Natural killer cell (primary cell): ENCODE results near the gene CTNNA2. TPM values are rescaled to one million over a fixed set of nuclear protein-coding genes. Genes with fewer than 3 reads are reported as not detected.

Source experiments
- ATAC-seq, 3 donors: fragments of 150-1000 bp in 2 of 3; fragments of 200-7000 bp in 1 of 3; cut with Tn5 transposase; 1 replicate in 1 of 3; 2 replicates in 2 of 3; pipeline ENCODE4 v1.10.0; 2021; ENCODE audit warnings: mild to moderate bottlenecking in 2 of 3, moderate library complexity in 2 of 3
- DNase-seq, 2 donors: peaks; one replicate each; pipeline versions ENCODE4 v3.0.0 to v3.0.0-alpha.2; 2013 to 2021; ENCODE audit warnings: mixed read lengths in 1 of 2
- H3K27ac ChIP-seq: one replicate; pipeline ENCODE4 v1.5.1; 2013; ENCODE audit warnings: mild to moderate bottlenecking, low read length
- H3K27me3 ChIP-seq: one replicate; pipeline ENCODE4 v1.6.1; 2013; ENCODE audit warnings: low read length; ENCODE audit not compliant: control insufficient read depth, insufficient read depth
- H3K36me3 ChIP-seq: one replicate; pipeline ENCODE4 v1.6.1; 2013; ENCODE audit warnings: low read length; ENCODE audit not compliant: control insufficient read depth, insufficient read depth
- H3K4me1 ChIP-seq: one replicate; pipeline ENCODE4 v1.6.1; 2013; ENCODE audit warnings: low read length; ENCODE audit not compliant: control insufficient read depth, insufficient read depth
- H3K4me3 ChIP-seq: one replicate; pipeline ENCODE4 v1.5.1; 2013; ENCODE audit warnings: low read length
- H3K9me3 ChIP-seq: one replicate; pipeline ENCODE4 v1.6.1; 2013; ENCODE audit warnings: low read length; ENCODE audit not compliant: control insufficient read depth, insufficient read depth
- H3K27ac Mint-ChIP-seq, 2 donors: one replicate each; pipeline ENCODE4 v1.8.0; 2022; ENCODE audit warnings: mild to moderate bottlenecking in 2 of 2, mixed read lengths in 2 of 2, moderate library complexity in 1 of 2
- H3K27me3 Mint-ChIP-seq, 2 donors: one replicate each; pipeline ENCODE4 v1.8.0; 2022; ENCODE audit warnings: low read depth in 2 of 2, mixed read lengths in 2 of 2
- H3K36me3 Mint-ChIP-seq: one replicate; pipeline ENCODE4 v1.8.0; 2022; ENCODE audit warnings: mixed read lengths
- H3K4me1 Mint-ChIP-seq, 2 donors: one replicate each; pipeline ENCODE4 v1.8.0; 2022; ENCODE audit warnings: mixed read lengths in 2 of 2
- H3K4me3 Mint-ChIP-seq: one replicate; pipeline ENCODE4 v1.8.0; 2022; ENCODE audit warnings: mild to moderate bottlenecking, moderate library complexity, mixed read lengths
- H3K9me3 Mint-ChIP-seq, 2 donors: one replicate each; pipeline ENCODE4 v1.8.0; 2022; ENCODE audit warnings: mixed read lengths in 2 of 2
- WGBS: methylation state at CpG from one replicate; pipeline ENCODE4 v1.1.7; 2013; ENCODE audit warnings: missing lambda C conversion rate; ENCODE audit not compliant: insufficient coverage; 5-methylcytosine and 5-hydroxymethylcytosine counted together
- intact Hi-C: fragments of 100-400 bp; cut with micrococcal nuclease; formaldehyde crosslinking; loops from one replicate; pipeline ENCODE4 v1.14.2; 2022
- total RNA-seq, 4 donors: library from RNA; stranded (reverse); fragments of 120-200 nt in 1 of 4; gene quantifications; one replicate each; pipeline versions ENCODE4 v1.2.3 to v1.2.4, GENCODE V29; 2013 to 2022
- TF ChIP-seq, protein P1 (sequence below): fragments of 200-600 bp; IDR thresholded peaks from one replicate; pipeline ENCODE4 v1.8.0; 2022; ENCODE audit warnings: antibody characterized with exemption

The CTNNA2 gene
- total RNA-seq, 3 donors from 2014 or later (not counting 1 experiment from before 2014, with no cell fraction given), result not detected

DNA sequence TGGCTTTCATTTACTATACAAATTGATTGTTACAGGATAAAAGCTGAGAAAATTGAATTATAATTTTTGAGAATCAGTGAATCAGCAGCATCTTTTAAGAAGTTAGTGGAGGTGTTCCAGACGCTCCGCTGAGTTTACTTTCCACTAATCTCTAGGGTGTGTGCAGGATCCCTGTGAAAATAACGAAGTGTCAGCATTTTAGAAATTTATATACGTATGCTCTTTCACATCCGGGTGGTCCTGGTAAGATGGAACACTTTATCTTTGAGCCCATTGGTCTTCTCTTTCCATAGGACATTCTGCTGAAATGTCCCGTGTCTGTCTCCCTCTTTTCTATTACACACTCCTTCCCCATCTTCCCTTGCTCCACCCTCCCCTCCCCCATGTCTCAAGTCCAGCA lies 1060.3 kb downstream of the CTNNA2 start:
- Mint-ChIP-seq H3K4me3 (no peak overlapping the region), H3K4me1 (no peaks in the 10 kb centered on the region), H3K36me3 (no peaks in the 10 kb centered on the region), H3K27me3 (no peaks in the 10 kb centered on the region), H3K9me3 (peaks cover 13 to 32% of the 10 kb centered on the region in 2 donors), H3K27ac (no peak overlapping the region)
- Histone ChIP-seq H3K4me3 (no peak overlapping the region), H3K36me3 (no peaks in the 10 kb centered on the region), H3K4me1 (no peaks in the 10 kb centered on the region), H3K27ac (no peak overlapping the region), H3K9me3 (peaks cover 16% of the 10 kb centered on the region), H3K27me3 (no peaks in the 10 kb centered on the region)
- intact Hi-C loops, result no loop called here
- no peak for DNase-seq
- 90% methylated on average over 6 of the region's 6 CpGs for WGBS
- TF ChIP-seq, protein P1, sequence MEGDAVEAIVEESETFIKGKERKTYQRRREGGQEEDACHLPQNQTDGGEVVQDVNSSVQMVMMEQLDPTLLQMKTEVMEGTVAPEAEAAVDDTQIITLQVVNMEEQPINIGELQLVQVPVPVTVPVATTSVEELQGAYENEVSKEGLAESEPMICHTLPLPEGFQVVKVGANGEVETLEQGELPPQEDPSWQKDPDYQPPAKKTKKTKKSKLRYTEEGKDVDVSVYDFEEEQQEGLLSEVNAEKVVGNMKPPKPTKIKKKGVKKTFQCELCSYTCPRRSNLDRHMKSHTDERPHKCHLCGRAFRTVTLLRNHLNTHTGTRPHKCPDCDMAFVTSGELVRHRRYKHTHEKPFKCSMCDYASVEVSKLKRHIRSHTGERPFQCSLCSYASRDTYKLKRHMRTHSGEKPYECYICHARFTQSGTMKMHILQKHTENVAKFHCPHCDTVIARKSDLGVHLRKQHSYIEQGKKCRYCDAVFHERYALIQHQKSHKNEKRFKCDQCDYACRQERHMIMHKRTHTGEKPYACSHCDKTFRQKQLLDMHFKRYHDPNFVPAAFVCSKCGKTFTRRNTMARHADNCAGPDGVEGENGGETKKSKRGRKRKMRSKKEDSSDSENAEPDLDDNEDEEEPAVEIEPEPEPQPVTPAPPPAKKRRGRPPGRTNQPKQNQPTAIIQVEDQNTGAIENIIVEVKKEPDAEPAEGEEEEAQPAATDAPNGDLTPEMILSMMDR, result no peak
- no peak for ATAC-seq

DNA sequence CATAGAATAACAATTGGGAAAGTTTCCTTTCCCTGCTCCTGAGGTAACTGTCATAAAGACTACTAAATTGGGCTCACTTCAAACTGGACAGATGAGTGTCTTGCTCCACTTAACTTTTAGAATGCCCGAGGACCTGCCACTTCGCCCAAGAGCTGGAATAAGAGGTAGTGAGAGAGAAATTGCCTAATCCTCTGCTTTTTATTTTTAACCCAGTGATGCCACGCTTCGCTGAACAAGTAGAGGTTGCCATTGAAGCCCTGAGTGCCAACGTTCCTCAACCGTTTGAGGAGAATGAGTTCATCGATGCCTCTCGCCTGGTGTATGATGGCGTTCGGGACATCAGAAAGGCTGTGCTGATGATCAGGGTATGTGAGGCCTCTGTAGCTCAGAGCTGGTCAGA lies 1061.1 kb downstream of the CTNNA2 start:
- ATAC-seq, result no peak
- H3K9me3 ChIP-seq, result peaks cover 16% of the 10 kb centered on the region
- no peaks in the 10 kb centered on the region for H3K4me1 Mint-ChIP-seq
- TF ChIP-seq, protein P1, result no peak
- H3K27me3 Mint-ChIP-seq, result no peaks in the 10 kb centered on the region
- no peaks in the 10 kb centered on the region for H3K36me3 ChIP-seq
- H3K4me1 ChIP-seq, result no peaks in the 10 kb centered on the region
- H3K9me3 Mint-ChIP-seq, result peaks cover 9 to 27% of the 10 kb centered on the region in 2 donors
- intact Hi-C loops, result no loop called here
- no peaks in the 10 kb centered on the region for H3K27me3 ChIP-seq
- no peak overlapping the region for H3K4me3 ChIP-seq
- WGBS, result 90% methylated on average over 10 of the region's 10 CpGs
- H3K27ac ChIP-seq, result no peak overlapping the region
- no peak for DNase-seq
- H3K4me3 Mint-ChIP-seq, result no peak overlapping the region
- no peaks in the 10 kb centered on the region for H3K36me3 Mint-ChIP-seq
- H3K27ac Mint-ChIP-seq, result no peak overlapping the region

DNA sequence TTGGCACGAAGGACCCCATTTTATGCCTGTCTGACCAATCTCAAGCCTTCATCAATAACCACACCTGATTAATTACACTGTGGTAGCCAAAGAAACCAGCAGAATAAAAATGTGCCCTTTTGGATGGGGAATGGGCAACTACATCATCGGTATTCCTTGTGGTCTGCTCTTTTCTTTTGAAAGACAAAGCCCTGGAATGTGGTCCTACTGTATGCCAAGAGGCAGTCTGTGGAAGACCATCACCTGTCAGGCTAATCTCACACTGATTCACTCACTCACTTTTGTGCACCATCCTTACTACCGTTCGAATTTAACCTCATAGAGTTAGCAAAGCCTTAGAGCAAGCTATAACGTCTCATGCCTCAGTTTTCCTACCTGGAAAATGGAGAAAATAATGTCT lies 1066.9 kb downstream of the CTNNA2 start:
- Histone ChIP-seq H3K4me1 (no peaks in the 10 kb centered on the region), H3K27me3 (no peaks in the 10 kb centered on the region), H3K4me3 (no peak overlapping the region), H3K9me3 (peaks cover 5% of the 10 kb centered on the region), H3K36me3 (no peaks in the 10 kb centered on the region), H3K27ac (no peak overlapping the region)
- Mint-ChIP-seq H3K27me3 (no peaks in the 10 kb centered on the region), H3K9me3 (peaks cover 15 to 21% of the 10 kb centered on the region in 2 donors), H3K4me3 (no peak overlapping the region), H3K27ac (no peak overlapping the region), H3K36me3 (no peaks in the 10 kb centered on the region), H3K4me1 (no peaks in the 10 kb centered on the region)
- WGBS, result 83% methylated on average over 4 of the region's 5 CpGs
- intact Hi-C loops, result no loop called here
- TF ChIP-seq, protein P1, result no peak
- ATAC-seq (no peak), DNase-seq (no peak)

DNA sequence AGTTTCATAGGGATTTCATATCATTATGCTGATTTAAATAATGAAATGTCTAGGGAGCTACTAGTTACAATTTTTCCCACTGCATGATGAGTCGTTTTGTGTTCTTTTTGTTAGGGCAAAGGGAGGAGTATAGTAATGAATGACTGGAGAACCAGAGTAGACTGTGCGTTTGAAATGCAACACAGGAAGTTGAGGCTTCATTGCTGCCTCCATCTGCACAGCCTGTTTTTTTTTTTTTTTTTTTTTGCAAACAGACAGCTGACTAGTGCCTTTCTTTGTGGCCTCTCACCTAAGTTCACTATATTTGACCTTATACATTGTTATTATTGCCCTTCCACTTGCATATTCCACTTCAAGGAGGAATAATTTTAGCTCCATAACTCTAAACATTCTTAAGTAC lies 1078.4 kb downstream of the CTNNA2 start:
- Histone ChIP-seq H3K27ac (no peak overlapping the region), H3K4me3 (no peak overlapping the region), H3K27me3 (no peaks in the 10 kb centered on the region), H3K4me1 (no peaks in the 10 kb centered on the region), H3K9me3 (no peaks in the 10 kb centered on the region), H3K36me3 (no peaks in the 10 kb centered on the region)
- H3K27me3 Mint-ChIP-seq, result no peaks in the 10 kb centered on the region
- peaks cover 6 to 8% of the 10 kb centered on the region in 2 donors for H3K9me3 Mint-ChIP-seq
- H3K36me3 Mint-ChIP-seq, result no peaks in the 10 kb centered on the region
- TF ChIP-seq, protein P1, result no peak
- H3K4me3 Mint-ChIP-seq, result no peak overlapping the region
- 18% methylated on average over 2 of the region's 2 CpGs for WGBS
- ATAC-seq (no peak), DNase-seq (no peak)
- H3K27ac Mint-ChIP-seq, result no peak overlapping the region
- H3K4me1 Mint-ChIP-seq, result no peaks in the 10 kb centered on the region
- intact Hi-C loops, result no loop called here
